ENCODE measurements around the gene PEX1.

- TF ChIP-seq CTCF (IDR thresholded peaks at IDR 0.05) (no peak), POLR2AphosphoS5 (IDR thresholded peaks at IDR 0.05) (no peak)
Measured at GRCh38 chr7:92456236-92456635, 72.1 kb downstream of the PEX1 start.
